ENCODE data around the gene KLF13. TPM values are rescaled to one million over a fixed set of nuclear protein-coding genes. Genes with fewer than 3 reads are reported as not detected.

The KLF13 gene
- total RNA-seq, 1 donor from 2014 or later, result 30.9 TPM

DNA sequence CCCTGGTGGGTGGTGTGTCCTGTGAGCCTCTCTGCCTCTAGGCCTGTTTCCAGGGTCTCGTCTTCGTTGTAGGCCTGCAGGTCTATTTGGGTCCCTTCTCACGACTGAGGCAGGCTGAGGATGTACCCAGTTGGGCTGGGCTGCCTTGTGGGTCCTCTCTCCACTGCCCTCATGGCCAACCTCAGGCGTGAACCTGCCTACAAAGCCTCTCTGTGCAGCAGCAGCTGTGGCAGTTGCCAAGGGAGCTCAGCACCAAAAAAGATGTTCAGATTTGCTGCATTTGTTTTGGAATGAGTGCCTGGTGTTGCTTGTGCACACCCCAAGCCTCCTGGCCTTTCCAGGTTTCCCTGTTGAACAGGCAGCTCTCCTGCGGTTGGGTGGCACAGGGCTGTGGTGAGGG, 13.4 kb downstream of the KLF13 start:
- Histone ChIP-seq H3K27ac (peak overlapping the region; percentile 91), H3K4me3 (no peak overlapping the region), H3K27me3 (no peaks in the 10 kb centered on the region), H3K9me3 (no peaks in the 10 kb centered on the region), H3K36me3 (no peaks in the 10 kb centered on the region), H3K4me1 (peaks cover 100% of the 10 kb centered on the region)
- TF ChIP-seq POLR2AphosphoS5 (IDR thresholded peaks at IDR 0.05; ENCODE audit: insufficient read depth in 1 of 2, low read depth in 1 of 2) (no peak), POLR2A (IDR thresholded peaks at IDR 0.05) (no peak)
- TF ChIP-seq, protein P1, sequence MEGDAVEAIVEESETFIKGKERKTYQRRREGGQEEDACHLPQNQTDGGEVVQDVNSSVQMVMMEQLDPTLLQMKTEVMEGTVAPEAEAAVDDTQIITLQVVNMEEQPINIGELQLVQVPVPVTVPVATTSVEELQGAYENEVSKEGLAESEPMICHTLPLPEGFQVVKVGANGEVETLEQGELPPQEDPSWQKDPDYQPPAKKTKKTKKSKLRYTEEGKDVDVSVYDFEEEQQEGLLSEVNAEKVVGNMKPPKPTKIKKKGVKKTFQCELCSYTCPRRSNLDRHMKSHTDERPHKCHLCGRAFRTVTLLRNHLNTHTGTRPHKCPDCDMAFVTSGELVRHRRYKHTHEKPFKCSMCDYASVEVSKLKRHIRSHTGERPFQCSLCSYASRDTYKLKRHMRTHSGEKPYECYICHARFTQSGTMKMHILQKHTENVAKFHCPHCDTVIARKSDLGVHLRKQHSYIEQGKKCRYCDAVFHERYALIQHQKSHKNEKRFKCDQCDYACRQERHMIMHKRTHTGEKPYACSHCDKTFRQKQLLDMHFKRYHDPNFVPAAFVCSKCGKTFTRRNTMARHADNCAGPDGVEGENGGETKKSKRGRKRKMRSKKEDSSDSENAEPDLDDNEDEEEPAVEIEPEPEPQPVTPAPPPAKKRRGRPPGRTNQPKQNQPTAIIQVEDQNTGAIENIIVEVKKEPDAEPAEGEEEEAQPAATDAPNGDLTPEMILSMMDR (IDR thresholded peaks at IDR 0.05), result no peak
- no peak for DNase-seq (ENCODE audit: extremely low spot score in 2 of 2)
- intact Hi-C loops (cut with DNase I), result no loop called here

DNA sequence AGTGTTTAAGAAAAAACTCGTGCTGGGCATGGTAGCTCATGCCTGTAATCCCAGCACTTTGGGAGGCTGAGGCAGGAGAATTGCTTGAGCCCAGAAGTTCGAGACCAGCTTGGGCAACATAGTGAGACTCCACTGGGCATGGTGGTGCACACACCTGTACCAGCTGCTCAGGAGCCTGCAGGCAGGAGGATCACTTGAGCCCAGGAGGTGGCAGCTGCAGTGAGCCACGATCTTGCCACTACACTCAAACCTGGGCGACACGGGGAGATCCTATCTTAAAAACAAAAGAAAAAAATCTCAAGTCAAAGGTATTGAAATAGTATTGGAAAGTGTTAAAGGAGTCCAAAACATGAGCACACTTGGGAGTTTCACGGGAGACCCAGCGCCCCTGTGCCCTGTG, 14.0 kb downstream of the KLF13 start:
- peak overlapping the region; percentile 91 for H3K27ac ChIP-seq
- H3K4me1 ChIP-seq, result peaks cover 100% of the 10 kb centered on the region
- no peak overlapping the region for H3K4me3 ChIP-seq
- H3K27me3 ChIP-seq, result no peaks in the 10 kb centered on the region
- no peak for TF ChIP-seq POLR2AphosphoS5 (IDR thresholded peaks at IDR 0.05; ENCODE audit: insufficient read depth in 1 of 2, low read depth in 1 of 2)
- TF ChIP-seq POLR2A (IDR thresholded peaks at IDR 0.05), result no peak
- TF ChIP-seq, protein P1 (IDR thresholded peaks at IDR 0.05), result no peak
- no peaks in the 10 kb centered on the region for H3K9me3 ChIP-seq
- H3K36me3 ChIP-seq, result no peaks in the 10 kb centered on the region
- DNase-seq (ENCODE audit: extremely low spot score in 2 of 2), result no peak
- intact Hi-C loops (cut with DNase I), result no loop called here

DNA sequence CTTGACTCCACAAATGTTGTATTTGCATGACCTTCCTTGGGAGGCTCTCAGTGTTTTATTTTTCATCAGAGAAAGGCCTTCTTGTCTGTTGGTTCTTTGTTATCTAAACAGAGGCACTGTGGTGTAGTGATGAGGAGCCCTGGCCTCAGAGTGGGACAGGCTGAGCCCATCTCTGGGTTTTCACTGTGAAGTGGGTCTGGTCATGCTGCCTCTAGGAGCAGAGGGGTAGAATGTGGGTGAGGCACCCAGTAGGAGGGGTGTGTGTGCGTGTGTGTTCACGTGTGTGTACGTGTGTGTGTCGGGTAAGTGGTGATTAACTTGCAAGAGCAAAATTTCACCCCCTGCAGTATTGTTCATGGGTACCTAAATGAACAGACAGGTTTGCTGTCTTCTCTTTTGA, 14.4 kb downstream of the KLF13 start:
- no peak overlapping the region for H3K4me3 ChIP-seq
- DNase-seq (ENCODE audit: extremely low spot score in 2 of 2), result no peak
- TF ChIP-seq, protein P1 (IDR thresholded peaks at IDR 0.05), result no peak
- TF ChIP-seq POLR2AphosphoS5 (IDR thresholded peaks at IDR 0.05; ENCODE audit: insufficient read depth in 1 of 2, low read depth in 1 of 2) (no peak), POLR2A (IDR thresholded peaks at IDR 0.05) (no peak)
- intact Hi-C loops (cut with DNase I), result no loop called here
- peaks cover 100% of the 10 kb centered on the region for H3K4me1 ChIP-seq
- H3K27me3 ChIP-seq, result no peaks in the 10 kb centered on the region
- H3K36me3 ChIP-seq, result no peaks in the 10 kb centered on the region
- H3K27ac ChIP-seq, result peak overlapping the region; percentile 91
- no peaks in the 10 kb centered on the region for H3K9me3 ChIP-seq

DNA sequence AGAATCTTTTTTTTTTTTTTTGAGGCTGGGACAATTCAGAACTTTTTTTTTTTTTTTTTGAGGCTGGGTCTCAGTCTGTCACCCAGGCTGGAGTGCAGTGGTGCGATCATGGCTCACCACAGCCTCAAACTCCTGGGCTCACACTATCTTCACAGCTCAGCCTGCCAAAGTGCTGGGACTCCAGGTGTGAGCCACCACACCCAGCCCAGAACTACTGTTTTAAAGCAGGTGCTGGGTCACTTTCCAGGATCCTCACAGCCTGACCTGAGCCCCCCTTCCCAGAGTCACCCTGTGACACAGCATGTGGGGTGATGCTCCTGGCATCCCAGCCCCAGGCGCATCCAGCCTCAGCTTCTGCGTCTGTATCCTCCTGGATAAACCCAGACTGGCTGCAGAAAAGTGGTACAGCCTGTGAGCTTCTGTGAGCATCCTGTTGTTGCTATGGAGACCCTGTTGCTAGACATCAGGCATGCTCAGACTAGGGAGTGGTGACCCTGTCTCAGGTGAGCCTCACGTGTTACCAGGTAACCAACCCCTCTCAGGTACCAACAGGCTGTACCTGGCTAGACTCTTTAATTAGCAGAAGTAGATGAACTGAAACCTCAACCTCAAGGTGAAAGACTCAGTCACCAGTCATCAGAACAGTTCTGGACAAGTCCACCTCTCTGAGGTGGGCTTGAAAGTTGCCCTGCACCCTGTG, 15.0 kb downstream of the KLF13 start:
- no peaks in the 10 kb centered on the region for H3K27me3 ChIP-seq
- TF ChIP-seq POLR2A (IDR thresholded peaks at IDR 0.05) (no peak), POLR2AphosphoS5 (IDR thresholded peaks at IDR 0.05; ENCODE audit: insufficient read depth in 1 of 2, low read depth in 1 of 2) (no peak)
- TF ChIP-seq, protein P1 (IDR thresholded peaks at IDR 0.05), result no peak
- H3K36me3 ChIP-seq, result no peaks in the 10 kb centered on the region
- H3K27ac ChIP-seq, result peak overlapping the region; percentile 91
- DNase-seq (ENCODE audit: extremely low spot score in 2 of 2), result no peak
- H3K4me3 ChIP-seq, result no peak overlapping the region
- intact Hi-C loops (cut with DNase I), result no loop called here
- H3K9me3 ChIP-seq, result no peaks in the 10 kb centered on the region
- H3K4me1 ChIP-seq, result peaks cover 100% of the 10 kb centered on the region

DNA sequence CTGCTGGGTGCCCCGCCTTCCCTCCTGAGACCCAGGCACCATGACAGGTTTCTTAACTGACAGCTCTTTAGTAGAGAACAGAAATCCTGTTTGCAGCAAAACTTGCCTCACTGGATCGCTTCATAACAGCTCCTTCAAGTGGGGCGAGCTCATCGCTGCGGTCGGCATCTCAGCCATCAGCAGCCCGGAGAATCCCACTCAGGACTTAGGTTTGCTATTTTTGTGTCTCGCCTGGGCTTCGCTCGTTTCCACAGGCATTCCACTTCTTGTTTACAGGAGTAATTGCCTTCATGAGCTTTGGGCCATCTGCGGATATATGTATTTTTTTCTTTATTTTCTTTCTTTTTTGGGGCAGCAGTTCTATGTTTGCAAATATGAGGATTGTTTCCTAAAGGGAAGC, 15.7 kb downstream of the KLF13 start:
- H3K27ac ChIP-seq, result peak overlapping the region; percentile 91
- H3K4me3 ChIP-seq, result no peak overlapping the region
- peaks cover 100% of the 10 kb centered on the region for H3K4me1 ChIP-seq
- intact Hi-C loops (cut with DNase I), result no loop called here
- H3K9me3 ChIP-seq, result no peaks in the 10 kb centered on the region
- TF ChIP-seq, protein P1 (IDR thresholded peaks at IDR 0.05), result no peak
- TF ChIP-seq POLR2AphosphoS5 (IDR thresholded peaks at IDR 0.05; ENCODE audit: insufficient read depth in 1 of 2, low read depth in 1 of 2), result no peak
- H3K27me3 ChIP-seq, result no peaks in the 10 kb centered on the region
- H3K36me3 ChIP-seq, result no peaks in the 10 kb centered on the region
- no peak for DNase-seq (ENCODE audit: extremely low spot score in 2 of 2)

Measured in vagina (tissue), 2 donors.